Measurements from ENCODE around the gene COL20A1. TPM values are rescaled to one million over a fixed set of nuclear protein-coding genes. Genes with fewer than 3 reads are reported as not detected.
A peak's percentile ranks its signal among the peaks of the same experiment; 100 is the strongest.
"Not testable (repeated sequence)": the region's sequence is repeated elsewhere in the genome, so short reads cannot be mapped to it uniquely, and the experiment has no call there.

Gene COL20A1
- total RNA-seq, 2 experiments from 2014 or later: not detected

- H3K4me1 Mint-ChIP-seq; H3K27me3 Mint-ChIP-seq; H3K4me3 Mint-ChIP-seq; H3K9me3 Mint-ChIP-seq (ENCODE audit: low read depth); H3K27ac Mint-ChIP-seq; ATAC-seq; DNase-seq; CTCF ChIA-PET; H3K36me3 Mint-ChIP-seq: not testable (repeated sequence)
These were observed 13.1 kb downstream of the COL20A1 start for GRCh38 chr20:63305933-63306672.

DNA sequence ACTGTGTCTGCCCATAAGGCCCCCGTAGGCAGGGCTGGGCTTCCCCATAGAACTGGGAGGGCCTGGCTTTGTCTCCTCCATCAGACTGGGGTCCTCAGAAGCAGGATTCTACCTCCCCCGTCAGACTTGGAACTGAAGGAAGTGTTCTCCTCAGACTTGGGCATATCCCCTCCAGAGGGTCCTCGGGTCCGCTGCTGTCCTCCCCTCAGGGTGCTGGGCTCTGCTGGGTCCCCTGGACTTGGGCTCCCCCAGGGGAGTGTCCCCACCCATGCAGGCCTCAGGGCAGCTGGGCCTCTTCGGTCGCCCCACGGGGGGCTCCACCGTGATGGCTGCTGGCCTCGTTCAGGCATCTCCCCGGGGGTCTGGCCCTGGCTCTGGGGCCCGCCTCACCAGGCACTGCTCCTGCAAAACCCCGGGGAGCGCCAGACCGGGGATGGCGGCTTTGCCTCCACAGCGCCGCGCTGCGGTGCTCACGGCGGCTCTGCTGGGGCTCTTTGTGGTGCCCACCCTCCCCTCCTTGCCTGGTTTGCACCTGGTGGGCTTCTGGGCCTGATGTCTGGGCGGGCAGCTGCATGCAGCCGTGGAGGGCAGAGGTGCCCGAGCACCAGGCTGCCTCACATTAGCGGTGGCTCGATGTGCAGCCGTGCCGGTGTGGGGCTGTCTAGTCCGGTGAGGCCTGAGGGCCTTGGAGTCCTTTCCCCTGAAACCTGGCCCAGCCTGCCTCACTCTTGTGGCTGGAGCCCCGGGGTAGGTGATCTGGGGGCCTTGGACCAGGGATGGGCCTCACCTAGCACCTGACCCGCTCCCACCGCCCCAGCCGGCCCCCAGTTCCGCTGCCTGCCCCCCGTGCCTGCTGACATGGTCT, 13.9 kb downstream of the COL20A1 start:
- H3K4me3 Mint-ChIP-seq: no peak overlapping the region
- DNase-seq (no peak), ATAC-seq (no peak)
- no peak overlapping the region for H3K27ac Mint-ChIP-seq
- no peaks in the 10 kb centered on the region for H3K9me3 Mint-ChIP-seq (ENCODE audit: low read depth)
- no peaks in the 10 kb centered on the region for H3K36me3 Mint-ChIP-seq
- CTCF ChIA-PET: interaction anchor here (1.7 kb wide), 1 partner anchor 75 kb away, joined by 5 read pairs; no protein-coding TSS in a partner anchor
- H3K4me1 Mint-ChIP-seq: no peaks in the 10 kb centered on the region
- H3K27me3 Mint-ChIP-seq: peaks cover 3% of the 10 kb centered on the region

GRCh38 chr20:63307538-63308217, 14.7 kb downstream of the COL20A1 start:
- Mint-ChIP-seq H3K4me1 (no peaks in the 10 kb centered on the region), H3K9me3 (ENCODE audit: low read depth) (no peaks in the 10 kb centered on the region), H3K4me3 (no peak overlapping the region), H3K27me3 (peaks cover 1% of the 10 kb centered on the region), H3K36me3 (no peaks in the 10 kb centered on the region), H3K27ac (no peak overlapping the region)
- ATAC-seq: no peak
- CTCF ChIA-PET: interaction anchor here (0.9 to 1.7 kb wide), 2 partner anchors 73 to 74 kb away, joined by 3 to 5 read pairs; no protein-coding TSS in a partner anchor
- no peak for DNase-seq

- H3K27ac Mint-ChIP-seq: no peak overlapping the region
- ATAC-seq (no peak), DNase-seq (no peak)
- no peaks in the 10 kb centered on the region for H3K9me3 Mint-ChIP-seq (ENCODE audit: low read depth)
- no peaks in the 10 kb centered on the region for H3K36me3 Mint-ChIP-seq
- no peaks in the 10 kb centered on the region for H3K4me1 Mint-ChIP-seq
- H3K27me3 Mint-ChIP-seq: no peaks in the 10 kb centered on the region
- H3K4me3 Mint-ChIP-seq: no peak overlapping the region
- CTCF ChIA-PET: interaction anchor here (0.9 to 1.7 kb wide), 4 partner anchors 22 to 74 kb away, joined by 3 to 5 read pairs (median 3); no protein-coding TSS in a partner anchor
These were observed 15.4 kb downstream of the COL20A1 start for GRCh38 chr20:63308218-63308911.

DNA sequence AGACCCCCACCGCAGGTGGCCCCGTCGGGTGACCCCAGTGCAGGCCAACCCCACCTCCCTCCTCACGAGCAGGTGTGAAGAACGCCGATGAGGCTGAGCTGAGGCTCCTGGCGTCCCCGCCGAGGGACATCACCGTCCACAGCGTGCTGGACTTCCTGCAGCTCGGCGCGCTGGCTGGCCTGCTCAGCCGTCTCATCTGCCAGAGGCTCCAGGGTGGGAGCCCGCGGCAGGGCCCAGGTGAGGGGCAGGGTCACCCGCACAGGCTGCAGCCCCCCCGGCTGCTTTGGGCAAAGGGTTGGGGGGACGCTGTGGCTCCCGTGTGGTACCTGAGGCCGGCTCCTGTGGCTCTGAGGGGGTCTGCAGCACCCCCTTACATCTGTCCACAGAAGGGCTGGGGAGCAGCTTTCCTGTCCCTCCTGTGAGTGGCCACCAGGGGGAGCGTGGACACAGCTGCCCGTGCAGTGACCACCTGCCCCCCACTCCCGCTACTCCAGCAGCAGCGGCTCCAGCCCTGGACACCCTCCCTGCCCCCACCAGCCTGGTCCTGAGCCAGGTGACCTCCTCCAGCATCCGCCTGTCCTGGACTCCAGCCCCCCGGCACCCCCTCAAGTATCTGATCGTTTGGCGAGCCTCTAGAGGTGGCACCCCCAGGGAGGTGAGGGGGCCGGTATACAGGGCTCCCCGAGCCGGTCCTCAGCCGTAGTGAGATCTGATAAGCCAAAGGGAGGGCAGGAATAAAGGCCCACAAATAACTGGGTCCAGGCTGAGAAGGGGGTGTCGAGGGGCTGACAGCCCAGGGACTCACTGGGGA, 16.5 kb downstream of the COL20A1 start:
- Mint-ChIP-seq H3K4me1 (no peaks in the 10 kb centered on the region), H3K36me3 (no peaks in the 10 kb centered on the region), H3K9me3 (ENCODE audit: low read depth) (no peaks in the 10 kb centered on the region), H3K27me3 (no peaks in the 10 kb centered on the region), H3K27ac (no peak overlapping the region), H3K4me3 (no peak overlapping the region)
- ATAC-seq (no peak), DNase-seq (peak; percentile 43)
- CTCF ChIA-PET: interaction anchor here (1.0 to 3.0 kb wide), 14 partner anchors 9 to 751 kb away, joined by 3 to 26 read pairs (median 3); partner anchors contain the start of gene ARFGAP1

GRCh38 chr20:63310265-63310991, 17.4 kb downstream of the COL20A1 start:
- no peak for DNase-seq
- Mint-ChIP-seq H3K4me3 (no peak overlapping the region), H3K27me3 (no peaks in the 10 kb centered on the region), H3K9me3 (ENCODE audit: low read depth) (no peaks in the 10 kb centered on the region), H3K36me3 (no peaks in the 10 kb centered on the region), H3K4me1 (no peaks in the 10 kb centered on the region), H3K27ac (no peak overlapping the region)
- CTCF ChIA-PET: interaction anchor here (1.1 to 3.0 kb wide), 8 partner anchors 8 to 750 kb away, joined by 3 to 26 read pairs (median 3); no protein-coding TSS in a partner anchor
- ATAC-seq: no peak

DNA sequence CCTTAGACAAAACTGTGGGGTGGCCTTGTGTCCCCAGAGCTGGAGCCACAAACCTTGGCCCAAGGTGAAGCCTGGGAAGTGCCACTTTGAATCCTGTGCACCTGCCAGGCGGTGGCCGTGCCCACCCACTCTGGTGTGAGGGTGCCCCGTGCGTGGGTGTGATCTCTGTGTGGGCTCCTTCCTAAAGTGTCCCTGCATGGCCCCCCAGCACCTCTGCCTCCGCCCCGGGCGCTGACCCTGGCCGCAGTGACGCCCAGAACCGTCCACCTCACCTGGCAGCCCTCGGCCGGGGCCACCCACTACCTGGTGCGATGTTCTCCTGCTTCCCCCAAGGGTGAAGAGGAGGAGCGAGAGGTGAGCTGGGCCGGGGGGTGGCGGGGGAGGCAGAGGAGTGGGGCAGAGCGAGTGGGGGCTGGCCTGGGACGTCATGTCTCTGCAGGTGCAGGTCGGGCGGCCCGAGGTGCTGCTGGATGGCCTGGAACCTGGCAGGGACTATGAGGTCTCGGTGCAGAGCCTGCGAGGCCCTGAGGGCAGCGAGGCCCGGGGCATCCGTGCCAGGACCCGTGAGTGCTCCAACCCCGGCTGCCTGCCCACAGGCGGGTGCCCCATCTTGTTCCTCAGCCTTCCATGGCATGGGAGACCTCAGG, 18.3 kb downstream of the COL20A1 start:
- H3K4me3 Mint-ChIP-seq: no peak overlapping the region
- H3K36me3 Mint-ChIP-seq: no peaks in the 10 kb centered on the region
- DNase-seq (no peak), ATAC-seq (no peak)
- no peaks in the 10 kb centered on the region for H3K4me1 Mint-ChIP-seq
- CTCF ChIA-PET: interaction anchor here (3.0 kb wide), 1 partner anchor 70 kb away, joined by 26 read pairs; no protein-coding TSS in a partner anchor
- H3K9me3 Mint-ChIP-seq (ENCODE audit: low read depth): no peaks in the 10 kb centered on the region
- no peak overlapping the region for H3K27ac Mint-ChIP-seq
- no peaks in the 10 kb centered on the region for H3K27me3 Mint-ChIP-seq

DNA sequence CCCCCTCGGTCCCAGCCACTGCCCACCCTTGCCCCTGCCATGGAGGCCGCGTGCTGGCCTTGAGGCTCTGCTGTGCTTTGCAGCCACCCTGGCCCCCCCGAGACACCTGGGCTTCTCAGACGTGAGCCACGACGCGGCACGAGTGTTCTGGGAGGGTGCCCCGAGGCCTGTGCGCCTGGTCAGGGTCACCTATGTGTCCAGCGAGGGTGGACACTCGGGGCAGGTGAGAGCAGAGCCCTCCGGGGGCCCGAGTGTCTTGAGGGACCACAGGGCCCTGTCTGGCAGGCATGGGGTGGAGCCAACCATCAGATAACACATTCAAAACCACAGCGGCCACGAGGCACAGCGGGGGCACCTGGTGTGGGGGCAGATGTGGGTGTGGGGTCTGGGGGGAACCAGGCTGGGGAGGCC, 18.9 kb downstream of the COL20A1 start:
- Mint-ChIP-seq H3K27ac (no peak overlapping the region), H3K9me3 (ENCODE audit: low read depth) (no peaks in the 10 kb centered on the region), H3K27me3 (no peaks in the 10 kb centered on the region), H3K4me3 (no peak overlapping the region), H3K36me3 (no peaks in the 10 kb centered on the region), H3K4me1 (no peaks in the 10 kb centered on the region)
- ATAC-seq (no peak), DNase-seq (no peak)
- CTCF ChIA-PET: interaction anchor here (3.0 kb wide), 1 partner anchor 70 kb away, joined by 26 read pairs; no protein-coding TSS in a partner anchor

DNA sequence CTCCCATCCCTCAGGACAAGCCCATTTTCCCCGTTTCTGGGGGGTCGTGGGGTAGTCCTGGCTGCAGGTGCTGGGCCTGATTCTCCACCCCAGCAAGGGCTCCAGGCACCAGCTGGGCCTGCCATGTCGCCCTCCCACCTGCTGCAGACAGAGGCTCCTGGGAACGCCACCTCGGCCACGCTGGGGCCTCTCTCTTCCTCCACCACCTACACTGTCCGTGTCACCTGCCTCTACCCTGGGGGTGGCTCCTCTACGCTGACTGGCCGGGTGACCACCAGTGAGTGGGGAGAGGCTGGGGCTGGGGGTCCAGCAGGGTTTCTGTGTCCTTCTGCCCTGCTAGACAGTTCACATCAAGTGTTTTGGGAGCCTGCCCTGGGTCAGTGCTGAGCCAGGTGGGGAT, 19.3 kb downstream of the COL20A1 start:
- Mint-ChIP-seq H3K4me3 (no peak overlapping the region), H3K36me3 (no peaks in the 10 kb centered on the region), H3K4me1 (no peaks in the 10 kb centered on the region), H3K9me3 (ENCODE audit: low read depth) (no peaks in the 10 kb centered on the region), H3K27ac (no peak overlapping the region), H3K27me3 (no peaks in the 10 kb centered on the region)
- DNase-seq (no peak), ATAC-seq (no peak)
- CTCF ChIA-PET: no interaction called here

GRCh38 chr20:63312690-63313348, 19.8 kb downstream of the COL20A1 start:
- CTCF ChIA-PET: no interaction called here
- no peaks in the 10 kb centered on the region for H3K36me3 Mint-ChIP-seq
- H3K9me3 Mint-ChIP-seq (ENCODE audit: low read depth): no peaks in the 10 kb centered on the region
- no peak for DNase-seq
- H3K4me3 Mint-ChIP-seq: no peak overlapping the region
- ATAC-seq: no peak
- no peaks in the 10 kb centered on the region for H3K4me1 Mint-ChIP-seq
- no peaks in the 10 kb centered on the region for H3K27me3 Mint-ChIP-seq
- H3K27ac Mint-ChIP-seq: no peak overlapping the region

Data from activated CD8-positive, alpha-beta memory T cell treated with anti-CD3 and anti-CD28 coated beads, Interleukin-2, amount 10 ng/mL, durations not matched to agents 7 days and 5 days (primary cell).